ENCODE results near the gene TEDC1. TPM values are rescaled to one million over a fixed set of nuclear protein-coding genes. Genes with fewer than 3 reads are reported as not detected.

The TEDC1 gene
- total RNA-seq, 1 experiment from 2014 or later = 17.6 TPM

GRCh38 chr14:105493921-105494605 is 3.0 kb downstream of the TEDC1 start:
- Mint-ChIP-seq H3K4me1 (ENCODE audit: insufficient read depth, unreplicated experiment) (peaks cover 5% of the 10 kb centered on the region), H3K27me3 (ENCODE audit: insufficient read depth, unreplicated experiment) (no peaks in the 10 kb centered on the region), H3K27ac (ENCODE audit: low read depth, unreplicated experiment) (no peak overlapping the region), H3K36me3 (ENCODE audit: insufficient read depth, unreplicated experiment) (peaks cover 14% of the 10 kb centered on the region), H3K9me3 (ENCODE audit: unreplicated experiment) (no peaks in the 10 kb centered on the region), H3K4me3 (ENCODE audit: unreplicated experiment) (no peak overlapping the region)
- no TSS peak for BruUV-seq (replicated peaks)
- intact Hi-C loops (cut with micrococcal nuclease) = no loop called here
- no peak for TF ChIP-seq CTCF (IDR thresholded peaks at IDR 0.05; ENCODE audit: unreplicated experiment)
- ChIA-PET POLR2A (no interaction called here), CTCF (interaction anchor here (0.8 to 1.2 kb wide), 2 partner anchors 12 to 36 kb away, joined by 3 to 4 read pairs; no protein-coding TSS in a partner anchor)
- no peak for DNase-seq (ENCODE audit: unreplicated experiment)

- TF ChIP-seq CTCF (IDR thresholded peaks at IDR 0.05; ENCODE audit: unreplicated experiment) = no peak
- Mint-ChIP-seq H3K27ac (ENCODE audit: low read depth, unreplicated experiment) (no peak overlapping the region), H3K36me3 (ENCODE audit: insufficient read depth, unreplicated experiment) (peaks cover 14% of the 10 kb centered on the region), H3K4me3 (ENCODE audit: unreplicated experiment) (no peak overlapping the region), H3K4me1 (ENCODE audit: insufficient read depth, unreplicated experiment) (peaks cover 5% of the 10 kb centered on the region), H3K27me3 (ENCODE audit: insufficient read depth, unreplicated experiment) (no peaks in the 10 kb centered on the region), H3K9me3 (ENCODE audit: unreplicated experiment) (no peaks in the 10 kb centered on the region)
- POLR2A ChIA-PET = no interaction called here
- BruUV-seq (replicated peaks) = no TSS peak
- CTCF ChIA-PET = interaction anchor here (0.8 to 1.2 kb wide), 2 partner anchors 13 to 35 kb away, joined by 3 to 4 read pairs; no protein-coding TSS in a partner anchor
- intact Hi-C loops (cut with micrococcal nuclease) = no loop called here
- no peak for DNase-seq (ENCODE audit: unreplicated experiment)
These were observed 3.5 kb downstream of the TEDC1 start for GRCh38 chr14:105494606-105494929.

GRCh38 chr14:105495101-105495989 is 4.3 kb downstream of the TEDC1 start:
- ChIA-PET POLR2A (no interaction called here), CTCF (interaction anchor here (0.8 to 1.2 kb wide), 2 partner anchors 13 to 35 kb away, joined by 3 to 4 read pairs; no protein-coding TSS in a partner anchor)
- intact Hi-C loops (cut with micrococcal nuclease) = no loop called here
- no peak for DNase-seq (ENCODE audit: unreplicated experiment)
- no peak for TF ChIP-seq CTCF (IDR thresholded peaks at IDR 0.05; ENCODE audit: unreplicated experiment)
- Mint-ChIP-seq H3K36me3 (ENCODE audit: insufficient read depth, unreplicated experiment) (peaks cover 20% of the 10 kb centered on the region), H3K4me3 (ENCODE audit: unreplicated experiment) (no peak overlapping the region), H3K4me1 (ENCODE audit: insufficient read depth, unreplicated experiment) (peaks cover 5% of the 10 kb centered on the region), H3K9me3 (ENCODE audit: unreplicated experiment) (no peaks in the 10 kb centered on the region), H3K27me3 (ENCODE audit: insufficient read depth, unreplicated experiment) (no peaks in the 10 kb centered on the region), H3K27ac (ENCODE audit: low read depth, unreplicated experiment) (no peak overlapping the region)
- BruUV-seq (replicated peaks) = no TSS peak

- intact Hi-C loops (cut with micrococcal nuclease) = no loop called here
- ChIA-PET POLR2A (no interaction called here), CTCF (no interaction called here)
- Mint-ChIP-seq H3K36me3 (ENCODE audit: insufficient read depth, unreplicated experiment) (peaks cover 17% of the 10 kb centered on the region), H3K9me3 (ENCODE audit: unreplicated experiment) (no peaks in the 10 kb centered on the region), H3K4me1 (ENCODE audit: insufficient read depth, unreplicated experiment) (peaks cover 5% of the 10 kb centered on the region), H3K27me3 (ENCODE audit: insufficient read depth, unreplicated experiment) (no peaks in the 10 kb centered on the region), H3K27ac (ENCODE audit: low read depth, unreplicated experiment) (no peak overlapping the region), H3K4me3 (ENCODE audit: unreplicated experiment) (no peak overlapping the region)
- no peak for TF ChIP-seq CTCF (IDR thresholded peaks at IDR 0.05; ENCODE audit: unreplicated experiment)
- no peak for DNase-seq (ENCODE audit: unreplicated experiment)
- no TSS peak for BruUV-seq (replicated peaks)
These were observed 5.2 kb downstream of the TEDC1 start for GRCh38 chr14:105495990-105496830.
